Left lung (tissue), 10 donors: Measurements from ENCODE around the gene CFAP141. TPM values are rescaled to one million over a fixed set of nuclear protein-coding genes. Genes with fewer than 3 reads are reported as not detected.
A peak's percentile ranks its signal among the peaks of the same experiment; 100 is the strongest.

ENCODE experiments used
- ATAC-seq: fragments of 200-7000 bp; cut with Tn5 transposase; one replicate; pipeline ENCODE4 v1.9.1; 2020; ENCODE audit warnings: moderate library complexity
- DNase-seq, 4 donors: peaks; one replicate each; pipeline ENCODE4 v3.0.0-alpha.2; 2013 to 2020
- H3K27ac ChIP-seq, 2 donors: fragments of 200-600 bp; sonication (generic) in 1 of 2; one replicate each; pipeline versions ENCODE4 v1.5.0 to v1.8.0; 2020 to 2021
- H3K27me3 ChIP-seq, 2 donors: fragments of 200-600 bp; sonication (generic) in 1 of 2; one replicate each; pipeline versions ENCODE4 v1.5.0 to v1.8.0; 2020 to 2021
- H3K36me3 ChIP-seq, 2 donors: fragments of 200-600 bp; sonication (generic) in 1 of 2; one replicate each; pipeline versions ENCODE4 v1.5.0 to v1.8.0; 2020 to 2021
- H3K4me1 ChIP-seq, 2 donors: fragments of 200-600 bp; one replicate each; pipeline ENCODE4 v1.8.0; 2021
- H3K4me3 ChIP-seq, 2 donors: fragments of 200-600 bp; sonication (generic) in 1 of 2; one replicate each; pipeline versions ENCODE4 v1.5.0 to v1.8.0; 2020 to 2021; ENCODE audit warnings: mild to moderate bottlenecking in 1 of 2
- H3K9me3 ChIP-seq, 2 donors: fragments of 200-600 bp; sonication (generic) in 1 of 2; one replicate each; pipeline versions ENCODE4 v1.5.0 to v1.8.0; 2020 to 2021
- CTCF ChIP-seq, 2 donors: fragments of 200-600 bp; sonication (generic) in 1 of 2; IDR thresholded peaks; one replicate each; pipeline versions ENCODE4 v1.5.0 to v1.8.0; 2021; ENCODE audit warnings: antibody characterized with exemption in 2 of 2
- intact Hi-C, 2 donors: fragments of 100-400 bp; cut with DNase I; formaldehyde crosslinking; loops; one replicate each; pipeline versions ENCODE4 v1.11.2 to v1.14.2; 2022
- polyA plus RNA-seq, 6 donors: library from polyadenylated mRNA; unstranded; fragments of 120-200 nt; gene quantifications; one replicate each; pipeline ENCODE4 v1.2.1, GENCODE V29; 2013; ENCODE audit not compliant: insufficient read length in 6 of 6
- total RNA-seq, 2 donors: library from RNA; stranded (reverse); fragmentation: NEBNext Ultra II Directional; extraction: Animal tissue kit (Norgen Biotek cat#: 25700); gene quantifications; one replicate each; pipeline ENCODE4 v1.2.1, GENCODE V29; 2021
- donor health status: DM: no; HTN: yes; CAD: no.
- donor health status: DM: no; HTN: no; CAD: no.

Gene CFAP141
- total and polyA plus RNA-seq, 8 donors = 0.52 to 4.4 (median 2.2) TPM; not detected in 2

DNA sequence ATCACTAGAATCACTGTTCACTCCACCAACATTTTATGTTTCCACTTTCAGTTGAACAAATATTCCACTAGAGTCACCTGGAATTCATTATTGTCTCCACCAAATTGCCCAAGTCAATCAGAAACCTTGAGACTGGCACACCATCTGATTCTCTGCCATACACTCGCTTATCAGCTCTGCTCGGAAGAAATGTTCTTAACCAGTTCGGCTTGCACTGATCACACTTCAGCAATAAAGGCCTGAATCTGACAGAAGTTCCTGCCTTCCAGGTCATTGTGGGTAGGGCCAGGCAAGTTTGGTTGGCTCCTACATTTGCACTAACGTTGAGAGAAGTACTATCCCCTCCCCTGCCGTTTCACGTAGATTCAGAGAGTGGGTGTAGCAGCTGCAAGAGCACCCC is 24.2 kb downstream of the CFAP141 start:
- Histone ChIP-seq H3K27me3 (no peaks in the 10 kb centered on the region), H3K4me1 (peaks cover 46 to 60% of the 10 kb centered on the region in 2 donors), H3K36me3 (peaks cover 0 to 9% of the 10 kb centered on the region in 2 donors), H3K9me3 (no peaks in the 10 kb centered on the region), H3K4me3 (peak overlapping the region; percentile 86 to 97), H3K27ac (peak overlapping the region; percentile 95 to 98)
- intact Hi-C loops = no loop called here
- ATAC-seq = no peak
- DNase-seq = no peak
- TF ChIP-seq CTCF (IDR thresholded peaks at IDR 0.05) = no peak

DNA sequence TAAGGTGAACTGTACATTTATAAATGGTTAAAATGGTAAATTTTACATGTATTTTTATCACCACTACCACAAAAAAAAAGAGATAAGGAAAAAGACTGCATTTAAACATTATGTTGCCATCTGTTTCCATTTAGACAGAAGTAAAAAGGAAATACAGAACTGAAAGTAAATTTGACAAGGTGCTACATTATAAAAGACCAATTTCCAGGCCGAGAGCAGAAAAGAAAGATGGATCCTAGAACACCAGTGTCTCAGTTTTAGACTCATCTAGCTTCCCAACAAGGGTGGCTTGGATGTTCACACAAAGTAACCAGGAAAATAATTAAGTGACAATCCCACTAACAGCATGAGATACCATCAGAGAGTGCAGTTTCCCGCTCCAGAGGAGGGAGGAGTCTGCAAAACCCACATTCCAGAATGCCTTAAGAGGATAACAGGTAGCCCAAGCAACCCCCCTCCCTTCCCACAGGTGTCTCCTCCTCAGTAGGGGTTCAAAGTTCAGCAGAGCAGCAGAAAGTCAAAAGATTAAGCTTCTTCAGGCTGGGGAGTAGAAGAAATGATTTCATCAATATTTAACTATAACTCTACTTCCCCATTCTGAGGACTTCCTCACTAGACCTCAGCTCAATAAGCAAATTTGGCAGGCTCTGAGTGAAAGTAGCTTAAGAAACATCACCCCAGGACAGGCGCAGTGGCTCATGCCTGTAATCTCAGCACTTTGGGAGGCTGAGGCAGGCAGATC is 26.0 kb downstream of the CFAP141 start:
- peaks cover 57 to 76% of the 10 kb centered on the region in 2 donors for H3K4me1 ChIP-seq
- peak overlapping the region; percentile 29 to 98 for H3K27ac ChIP-seq
- DNase-seq = no peak
- no peaks in the 10 kb centered on the region for H3K9me3 ChIP-seq
- ATAC-seq = no peak
- no peaks in the 10 kb centered on the region for H3K27me3 ChIP-seq
- intact Hi-C loops = no loop called here
- no peak for TF ChIP-seq CTCF (IDR thresholded peaks at IDR 0.05)
- H3K36me3 ChIP-seq = peaks cover 0 to 19% of the 10 kb centered on the region in 2 donors
- peak overlapping the region in 1 of 2 donors; percentile 86 for H3K4me3 ChIP-seq

- Histone ChIP-seq H3K27me3 (no peaks in the 10 kb centered on the region), H3K9me3 (no peaks in the 10 kb centered on the region), H3K4me3 (peak overlapping the region in 1 of 2 donors; percentile 86), H3K27ac (peak overlapping the region; percentile 39 to 98), H3K36me3 (peaks cover 0 to 29% of the 10 kb centered on the region in 2 donors), H3K4me1 (peaks cover 57 to 76% of the 10 kb centered on the region in 2 donors)
- intact Hi-C loops = no loop called here
- no peak for TF ChIP-seq CTCF (IDR thresholded peaks at IDR 0.05)
- ATAC-seq (no peak), DNase-seq (no peak)
These were observed 27.0 kb downstream of the CFAP141 start for GRCh38 chr1:154178911-154179811.

- Histone ChIP-seq H3K4me1 (peaks cover 57 to 67% of the 10 kb centered on the region in 2 donors), H3K9me3 (no peaks in the 10 kb centered on the region), H3K27ac (peak overlapping the region in 1 of 2 donors; percentile 98), H3K27me3 (no peaks in the 10 kb centered on the region), H3K4me3 (peak overlapping the region in 1 of 2 donors; percentile 86), H3K36me3 (peaks cover 0 to 40% of the 10 kb centered on the region in 2 donors)
- no peak for TF ChIP-seq CTCF (IDR thresholded peaks at IDR 0.05)
- no peak for ATAC-seq
- DNase-seq = no peak
- intact Hi-C loops = no loop called here
These were observed 28.1 kb downstream of the CFAP141 start for GRCh38 chr1:154178013-154178412.

DNA sequence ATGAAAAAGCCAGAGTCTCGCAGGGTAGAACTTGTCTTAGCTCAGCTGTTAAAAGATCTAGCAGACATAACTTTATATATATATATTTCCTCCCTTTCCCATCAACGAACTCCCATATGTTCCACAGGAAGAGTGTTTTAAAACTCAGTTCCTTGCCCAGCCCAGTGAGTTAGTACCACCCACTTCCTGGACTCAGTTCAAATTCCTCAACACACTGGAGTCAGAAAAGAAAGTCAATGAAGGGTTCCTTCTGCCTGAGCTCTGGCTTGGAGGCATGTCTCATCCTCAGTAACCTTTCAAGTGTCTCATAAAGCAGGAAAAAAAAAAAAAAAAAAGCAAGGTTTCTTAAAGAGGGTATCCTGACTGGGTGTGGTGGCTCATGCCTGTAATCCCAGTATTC is 29.8 kb downstream of the CFAP141 start:
- no peak for TF ChIP-seq CTCF (IDR thresholded peaks at IDR 0.05)
- Histone ChIP-seq H3K27me3 (no peaks in the 10 kb centered on the region), H3K4me1 (peaks cover 53 to 68% of the 10 kb centered on the region in 2 donors), H3K27ac (peak overlapping the region; percentile 62 to 98), H3K36me3 (peaks cover 0 to 57% of the 10 kb centered on the region in 2 donors), H3K9me3 (no peaks in the 10 kb centered on the region), H3K4me3 (no peak overlapping the region)
- peak in 1 of 4 donors; percentile 60 for DNase-seq
- peak; percentile 78 for ATAC-seq
- intact Hi-C loops = no loop called here
